ENCODE data around the gene CCDC191.

Gene CCDC191

GRCh38 chr3:114071786-114072185, 15.5 kb upstream of the CCDC191 start (continued):
- TF ChIP-seq TSHZ2 (CRISPR knock-in tag; IDR thresholded peaks at IDR 0.05) (no peak), OSR1 (CRISPR knock-in tag; IDR thresholded peaks at IDR 0.05) (no peak), POU6F1 (CRISPR knock-in tag; IDR thresholded peaks at IDR 0.05; ENCODE audit: borderline replicate concordance, low read depth) (no peak), ISL1 (CRISPR knock-in tag; IDR thresholded peaks at IDR 0.05) (no peak), BACH2 (CRISPR knock-in tag; IDR thresholded peaks at IDR 0.05; ENCODE audit: borderline replicate concordance) (no peak), ESRRG (CRISPR knock-in tag; IDR thresholded peaks at IDR 0.05) (no peak)

GRCh38 chr3:114068336-114068735, 12.0 kb upstream of the CCDC191 start:
- TF ChIP-seq TCF4 (CRISPR knock-in tag; IDR thresholded peaks at IDR 0.05; ENCODE audit: borderline replicate concordance) (no peak), OSR1 (CRISPR knock-in tag; IDR thresholded peaks at IDR 0.05) (no peak), SNAI2 (CRISPR knock-in tag; IDR thresholded peaks at IDR 0.05) (no peak), ISL1 (CRISPR knock-in tag; IDR thresholded peaks at IDR 0.05) (no peak), ZC3H10 (CRISPR knock-in tag; IDR thresholded peaks at IDR 0.05) (no peak), ZNF70 (CRISPR knock-in tag; IDR thresholded peaks at IDR 0.05) (no peak), PPARA (CRISPR knock-in tag; IDR thresholded peaks at IDR 0.05; ENCODE audit: borderline replicate concordance) (no peak), POU6F1 (CRISPR knock-in tag; IDR thresholded peaks at IDR 0.05; ENCODE audit: borderline replicate concordance, low read depth) (no peak), ZFP3 (CRISPR knock-in tag; IDR thresholded peaks at IDR 0.05) (no peak), RARB (CRISPR knock-in tag; IDR thresholded peaks at IDR 0.05) (no peak), CSRNP3 (CRISPR knock-in tag; IDR thresholded peaks at IDR 0.05) (no peak)
- ATAC-seq = no peak

- TF ChIP-seq CSDC2 (CRISPR knock-in tag; IDR thresholded peaks at IDR 0.05) (no peak), TOX (CRISPR knock-in tag; IDR thresholded peaks at IDR 0.05; ENCODE audit: borderline replicate concordance) (no peak), OSR1 (CRISPR knock-in tag; IDR thresholded peaks at IDR 0.05) (no peak), ZC3H10 (CRISPR knock-in tag; IDR thresholded peaks at IDR 0.05) (no peak), POU6F1 (CRISPR knock-in tag; IDR thresholded peaks at IDR 0.05; ENCODE audit: borderline replicate concordance, low read depth) (no peak), ESRRG (CRISPR knock-in tag; IDR thresholded peaks at IDR 0.05) (no peak), PPARA (CRISPR knock-in tag; IDR thresholded peaks at IDR 0.05; ENCODE audit: borderline replicate concordance) (no peak), ISL1 (CRISPR knock-in tag; IDR thresholded peaks at IDR 0.05) (no peak), ZNF70 (CRISPR knock-in tag; IDR thresholded peaks at IDR 0.05) (no peak), RARB (CRISPR knock-in tag; IDR thresholded peaks at IDR 0.05) (no peak), ZNF8 (CRISPR knock-in tag; IDR thresholded peaks at IDR 0.05) (no peak), GLIS3 (CRISPR knock-in tag; IDR thresholded peaks at IDR 0.05) (no peak), ARNTL (CRISPR knock-in tag; IDR thresholded peaks at IDR 0.05; ENCODE audit: borderline replicate concordance, low read depth) (no peak), ZFP30 (CRISPR knock-in tag; IDR thresholded peaks at IDR 0.05) (no peak), TSHZ2 (CRISPR knock-in tag; IDR thresholded peaks at IDR 0.05) (no peak)
- ATAC-seq = no peak
Measured at GRCh38 chr3:114067804-114068203, 11.5 kb upstream of the CCDC191 start.
